Kidney (tissue), 14 donors: Measurements from ENCODE around the gene JAKMIP3. TPM values are rescaled to one million over a fixed set of nuclear protein-coding genes. Genes with fewer than 3 reads are reported as not detected.
A peak's percentile ranks its signal among the peaks of the same experiment; 100 is the strongest.

ENCODE experiments used
- DNase-seq, 5 donors: peaks; one replicate each; pipeline ENCODE4 v3.0.0-alpha.2; 2013 to 2020
- FAIRE-seq: peaks from 2 replicates; lab custom pipeline; 2012; peaks lifted over from hg19 to GRCh38; lab: Jason Lieb, UNC
- H3K27ac ChIP-seq, 2 donors: one replicate each; pipeline ENCODE4 v1.7.0; 2013; ENCODE audit warnings: low read depth in 2 of 2, low read length in 2 of 2, inconsistent platforms in 1 of 2
- H3K27me3 ChIP-seq: one replicate; pipeline ENCODE4 v1.7.1; 2013; ENCODE audit warnings: low read length, inconsistent platforms; ENCODE audit not compliant: control insufficient read depth, insufficient read depth
- H3K36me3 ChIP-seq, 3 donors: one replicate each; pipeline versions ENCODE4 v1.7.0 to v1.7.1; 2013; ENCODE audit warnings: low read length in 3 of 3, control low read depth in 1 of 3, inconsistent platforms in 1 of 3; ENCODE audit not compliant: insufficient read depth in 3 of 3, control insufficient read depth in 2 of 3
- H3K4me1 ChIP-seq, 3 donors: one replicate each; pipeline versions ENCODE4 v1.7.0 to v1.7.1; 2013; ENCODE audit warnings: low read length in 3 of 3, inconsistent platforms in 1 of 3, low read depth in 1 of 3; ENCODE audit not compliant: control insufficient read depth in 2 of 3, insufficient read depth in 2 of 3
- H3K4me3 ChIP-seq, 3 donors: one replicate each; pipeline versions ENCODE4 v1.7.0 to v1.8.1; 2013; ENCODE audit warnings: low read length in 3 of 3, control low read depth in 1 of 3, inconsistent platforms in 1 of 3
- H3K9ac ChIP-seq, 3 donors: one replicate each; pipeline versions ENCODE4 v1.7.0 to v1.7.1; 2013; ENCODE audit warnings: low read length in 3 of 3, control low read depth in 1 of 3, inconsistent platforms in 1 of 3
- H3K9me3 ChIP-seq, 3 donors: one replicate each; pipeline versions ENCODE4 v1.7.0 to v1.7.1; 2013; ENCODE audit warnings: low read length in 3 of 3, control low read depth in 1 of 3, inconsistent platforms in 1 of 3; ENCODE audit not compliant: control insufficient read depth in 2 of 3, insufficient read depth in 1 of 3
- CTCF ChIP-seq: IDR thresholded peaks from 3 replicates; pipeline ENCODE4 v1.5.1; 2012; ENCODE audit warnings: mild to moderate bottlenecking, moderate library complexity, borderline replicate concordance; ENCODE audit not compliant: insufficient read depth; ENCODE audit errors: extremely low read depth
- intact Hi-C: fragments of 100-400 bp; cut with DNase I; formaldehyde crosslinking; loops from one replicate; pipeline ENCODE4 v1.11.1; 2022
- polyA plus RNA-seq: library from polyadenylated mRNA; stranded (reverse); fragments of 350-450 nt; fragmentation: Illumina TruSeq; extraction: RNeasy Lipid Tissue Mini Kit (QIAGEN cat#74804); gene quantifications from one replicate; pipeline ENCODE4 v1.2.3, GENCODE V29; 2014; ENCODE audit warnings: low read depth, low replicate concordance; ENCODE audit not compliant: insufficient read depth
- total RNA-seq: library from RNA; stranded (reverse); fragmentation: NEBNext Ultra II Directional; extraction: Animal tissue kit (Norgen Biotek cat#: 25700); gene quantifications from one replicate; pipeline ENCODE4 v1.2.1, GENCODE V29; 2021
- donor health status: control.
- donor health status: control.
- donor health status: control.
- donor health status: control.
- donor health status: control.
- donor health status: DM: yes; HTN: yes; CAD: no.
- donor health status: Normal renal cell carcinoma (clear cell type).

JAKMIP3 gene
- total and polyA plus RNA-seq, 2 donors from 2014 or later, result 0.13 to 0.16 TPM

DNA sequence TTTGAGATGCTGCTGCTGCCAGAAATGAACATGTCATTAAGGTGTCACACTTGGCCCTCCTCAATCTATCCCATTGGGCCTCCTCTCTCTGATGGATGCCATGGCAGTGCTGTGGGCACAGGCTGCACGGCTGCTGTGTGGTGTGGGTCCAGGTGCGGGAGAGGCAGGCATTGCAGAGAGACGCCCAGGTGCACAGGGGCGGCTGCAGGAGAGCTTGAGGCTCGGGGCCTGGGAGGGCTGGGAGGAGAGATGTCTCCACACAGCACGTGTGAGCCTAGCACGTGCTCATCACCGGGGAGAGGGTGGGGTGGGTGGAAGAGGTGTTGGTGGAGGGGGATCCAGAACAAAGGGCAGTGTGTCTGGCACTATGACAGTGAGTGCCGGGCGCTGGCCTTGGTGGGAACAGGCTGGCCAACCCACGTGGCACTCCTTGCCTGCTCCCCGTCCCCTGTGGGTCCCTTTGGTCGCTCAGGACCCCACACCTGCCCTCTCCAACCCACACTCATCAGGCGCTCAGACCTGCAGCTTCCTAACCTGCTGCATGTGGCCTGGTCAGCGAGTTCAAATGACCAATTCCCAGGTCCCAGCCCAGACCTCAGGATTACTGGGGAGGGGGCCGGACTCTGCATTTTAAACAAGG is 44.1 kb upstream of the JAKMIP3 start:
- H3K27me3 ChIP-seq, result peaks cover 5% of the 10 kb centered on the region
- no peaks in the 10 kb centered on the region for H3K9me3 ChIP-seq
- no peak overlapping the region for H3K27ac ChIP-seq
- no peak overlapping the region for H3K4me3 ChIP-seq
- no peaks in the 10 kb centered on the region for H3K4me1 ChIP-seq
- no peaks in the 10 kb centered on the region for H3K36me3 ChIP-seq
- peak in 1 of 5 donors; percentile 63 for DNase-seq
- FAIRE-seq, result no peak
- no peak overlapping the region for H3K9ac ChIP-seq
- intact Hi-C loops, result loop anchor here (5.0 kb wide), 1 partner anchor 134 kb away; no protein-coding TSS in a partner anchor
- no peak for TF ChIP-seq CTCF

- FAIRE-seq (no peak), DNase-seq (peak in 1 of 5 donors; percentile 58)
- no peaks in the 10 kb centered on the region for H3K36me3 ChIP-seq
- no peak overlapping the region for H3K4me3 ChIP-seq
- H3K27me3 ChIP-seq, result peaks cover 5% of the 10 kb centered on the region
- no peaks in the 10 kb centered on the region for H3K4me1 ChIP-seq
- no peak for TF ChIP-seq CTCF
- no peak overlapping the region for H3K27ac ChIP-seq
- no peaks in the 10 kb centered on the region for H3K9me3 ChIP-seq
- intact Hi-C loops, result loop anchor here (5.0 kb wide), 1 partner anchor 135 kb away; no protein-coding TSS in a partner anchor
- H3K9ac ChIP-seq, result no peak overlapping the region
Observed at GRCh38 chr10:132022241-132022640, 43.5 kb upstream of the JAKMIP3 start.

DNA sequence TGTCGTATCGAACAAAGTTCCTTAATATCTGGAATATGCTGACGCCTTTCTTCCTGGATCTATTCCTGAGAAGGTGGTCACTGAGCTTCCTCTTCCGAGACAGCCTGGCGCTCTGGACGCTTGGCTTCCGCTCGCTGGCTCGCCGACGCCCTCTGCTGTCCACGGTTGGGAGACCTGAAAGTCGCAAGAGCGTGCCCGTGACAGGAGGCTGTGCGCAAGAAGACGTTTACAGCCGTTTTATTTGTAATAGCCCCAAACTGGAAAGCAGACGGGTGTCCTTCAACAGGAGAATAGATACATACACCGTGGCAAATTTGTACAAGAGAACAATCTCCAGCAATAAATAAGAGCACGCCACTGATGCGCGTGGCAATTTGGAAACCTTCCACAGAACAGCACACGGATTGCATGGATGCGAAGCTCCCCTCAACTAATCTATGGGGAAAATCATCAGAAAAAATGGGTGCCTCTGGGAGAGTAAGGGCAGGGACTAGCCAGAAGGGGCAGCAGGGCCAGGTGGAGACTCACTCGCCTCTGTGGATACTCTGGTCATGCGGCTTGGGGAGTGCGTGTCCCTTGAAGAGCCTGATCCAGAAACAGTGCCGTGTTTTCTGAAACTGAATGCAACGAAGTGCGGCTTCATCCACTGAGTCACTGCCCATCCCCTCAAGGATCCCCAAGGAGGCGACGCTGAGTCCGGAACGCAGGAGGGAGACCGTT is 42.5 kb upstream of the JAKMIP3 start:
- peak; percentile 95 for TF ChIP-seq CTCF
- peaks cover 5% of the 10 kb centered on the region for H3K27me3 ChIP-seq
- H3K4me1 ChIP-seq, result no peaks in the 10 kb centered on the region
- H3K9ac ChIP-seq, result peak overlapping the region in 1 of 3 donors; percentile 3
- H3K9me3 ChIP-seq, result no peaks in the 10 kb centered on the region
- peak; percentile 80 to 92 (median 86) for DNase-seq
- FAIRE-seq, result peak; percentile 52
- intact Hi-C loops, result loop anchor here (5.0 kb wide), 1 partner anchor 136 kb away; no protein-coding TSS in a partner anchor
- peak overlapping the region in 2 of 3 donors; percentile 31 to 56 for H3K4me3 ChIP-seq
- H3K36me3 ChIP-seq, result no peaks in the 10 kb centered on the region
- H3K27ac ChIP-seq, result no peak overlapping the region
